Activated CD8-positive, alpha-beta memory T cell treated with anti-CD3 and anti-CD28 coated beads, Interleukin-2, amount 50 U/mL, for 1 hour (primary cell): ENCODE measurements around the gene CERS5.
A peak's percentile ranks its signal among the peaks of the same experiment; 100 is the strongest.

Experiments
- DNase-seq: peaks from one replicate; pipeline ENCODE4 v3.0.0-alpha.2; 2020; ENCODE audit errors: extremely low read depth

CERS5 gene

DNA sequence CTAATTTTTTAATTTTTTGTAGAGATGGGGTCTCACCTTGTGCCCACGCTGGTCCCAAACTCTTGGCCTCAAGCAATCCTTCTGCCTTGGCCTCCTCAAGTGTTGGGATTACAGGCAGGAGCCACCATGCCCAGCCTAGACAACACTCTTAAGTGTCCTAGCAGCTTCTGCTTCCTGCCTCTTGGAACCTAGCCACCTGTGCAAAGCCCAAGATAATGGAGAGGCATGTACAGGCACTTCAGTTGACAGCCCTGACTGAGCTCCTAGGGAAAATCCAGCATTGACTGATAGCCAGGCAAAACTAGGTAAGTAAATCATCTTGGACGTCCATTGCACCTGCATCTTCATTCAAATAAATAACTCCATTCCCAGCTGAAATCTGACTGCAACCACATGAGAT, 39.6 kb downstream of the CERS5 start:
- no peak for DNase-seq

- DNase-seq: no peak
Measured at GRCh38 chr12:50123203-50123602, 44.0 kb downstream of the CERS5 start.

- DNase-seq: no peak
Measured at GRCh38 chr12:50121641-50122040, 45.5 kb downstream of the CERS5 start.

GRCh38 chr12:50120953-50121352, 46.2 kb downstream of the CERS5 start:
- DNase-seq: no peak

- no peak for DNase-seq
Measured at GRCh38 chr12:50120521-50120920, 46.6 kb downstream of the CERS5 start.

DNA sequence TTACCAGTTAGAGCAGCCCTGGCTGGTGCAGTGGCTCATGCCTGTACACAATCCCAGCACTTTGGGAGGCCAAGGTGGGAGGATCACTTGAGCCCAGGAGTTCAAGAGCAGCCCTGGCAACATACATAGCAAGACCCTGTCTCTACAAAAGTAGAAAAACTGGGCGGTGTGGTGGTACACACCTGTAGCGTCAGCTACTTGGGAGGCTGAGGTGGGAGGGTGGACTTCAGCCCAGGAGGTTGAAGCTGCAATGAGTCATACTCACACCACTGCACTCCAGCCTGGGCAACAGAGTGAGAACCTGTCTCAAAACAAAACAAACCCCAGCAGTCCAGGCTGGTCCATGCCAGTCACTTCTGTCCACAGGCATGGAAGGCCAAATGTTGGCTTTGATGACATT, 47.8 kb downstream of the CERS5 start:
- DNase-seq: no peak

GRCh38 chr12:50117057-50117622, 50.0 kb downstream of the CERS5 start:
- DNase-seq: no peak

DNA sequence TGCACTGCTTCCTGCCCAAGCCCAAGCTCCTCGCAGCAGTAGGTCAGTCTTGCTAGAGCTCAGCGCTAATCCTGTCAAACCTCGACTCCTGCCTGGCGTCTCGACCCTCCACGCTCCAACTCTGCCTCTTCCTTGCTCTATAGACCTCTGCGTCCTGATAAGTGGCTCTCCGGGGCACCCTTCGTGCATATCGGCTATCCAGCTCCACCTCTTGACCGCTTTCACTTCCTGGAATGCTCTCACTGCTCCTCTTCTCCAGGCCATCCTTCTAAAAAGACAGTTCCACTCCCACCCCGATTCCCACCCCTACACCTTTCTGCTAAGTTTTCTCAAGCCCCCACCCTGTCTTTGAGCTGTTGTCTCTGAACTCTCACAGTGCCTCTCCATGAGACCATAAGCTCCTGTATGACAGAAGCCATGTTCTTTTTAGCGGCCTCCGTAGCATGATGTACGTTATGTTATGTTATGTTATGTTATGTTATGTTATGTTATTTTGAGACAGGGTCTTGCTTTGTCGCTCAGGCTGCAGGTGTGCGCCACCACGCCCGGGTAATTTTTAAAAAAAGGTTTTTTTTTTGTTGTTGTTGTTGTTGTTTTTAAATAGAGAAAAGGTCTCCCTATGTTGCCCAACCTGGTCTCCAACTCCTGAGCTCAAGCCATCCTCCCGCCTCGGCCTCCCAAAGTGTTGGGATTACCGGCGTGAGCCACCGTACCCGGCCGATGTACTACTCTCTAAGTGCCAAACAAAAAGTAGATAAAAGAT, 54.5 kb downstream of the CERS5 start:
- no peak for DNase-seq

DNA sequence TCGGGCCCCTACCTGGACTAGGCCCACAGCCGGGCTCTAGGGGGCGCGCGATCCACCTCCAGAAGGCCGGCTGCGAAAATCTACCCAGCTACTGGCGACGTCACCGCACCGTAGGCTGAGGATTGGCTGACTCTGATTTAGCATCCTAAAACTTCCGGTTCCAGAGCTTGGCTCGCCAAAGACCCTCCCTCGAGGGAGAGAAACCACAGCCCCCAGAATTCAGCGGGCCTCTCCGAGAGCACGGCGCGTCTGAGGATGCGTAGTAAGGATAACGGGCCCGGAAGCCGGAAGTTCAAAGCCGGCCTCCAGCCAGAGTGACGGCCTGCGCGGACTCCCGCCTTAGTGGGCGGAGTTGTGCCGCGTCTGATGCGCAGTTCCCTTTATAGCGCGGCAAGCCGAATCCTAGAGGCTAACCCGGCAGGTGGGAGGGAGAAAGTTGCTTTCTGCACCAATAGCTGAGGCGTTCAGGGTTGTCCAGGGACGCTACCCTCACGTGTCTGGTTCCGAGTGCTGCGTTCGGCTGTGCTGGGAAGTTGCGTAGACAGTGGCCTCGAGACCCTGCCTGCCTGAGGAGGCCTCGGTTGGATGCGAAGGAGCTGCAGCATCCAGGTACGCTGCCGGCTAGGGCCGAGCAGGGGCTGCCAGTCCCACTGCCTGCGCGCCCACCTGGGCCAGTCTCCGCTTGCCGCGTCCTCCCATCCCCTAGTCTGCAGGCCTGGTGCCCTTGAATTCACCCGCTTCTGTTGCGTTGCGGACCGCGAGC, 55.3 kb downstream of the CERS5 start, which contains the start of gene COX14:
COX14 (plus strand) TSS at position 544 of the 763 bp plus-strand sequence. CDS start 7,808 bp downstream, outside the sequence.
- peak; percentile 97 for DNase-seq

DNA sequence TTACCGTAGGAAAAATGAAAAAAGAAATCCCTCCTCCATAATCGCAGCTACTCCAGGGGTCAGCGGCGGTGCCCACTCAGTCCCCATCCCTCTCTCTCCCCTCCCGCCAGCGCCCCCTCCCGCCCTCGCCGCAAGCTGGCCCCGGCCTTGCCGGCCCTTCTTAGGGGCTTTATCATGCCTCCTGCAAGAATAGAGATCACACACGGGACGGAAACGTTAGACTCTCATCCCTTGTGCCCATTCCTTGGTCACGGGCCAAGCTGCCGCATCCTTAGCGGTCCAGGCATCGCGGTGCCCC, 55.8 kb downstream of the CERS5 start:
- DNase-seq: no peak

DNA sequence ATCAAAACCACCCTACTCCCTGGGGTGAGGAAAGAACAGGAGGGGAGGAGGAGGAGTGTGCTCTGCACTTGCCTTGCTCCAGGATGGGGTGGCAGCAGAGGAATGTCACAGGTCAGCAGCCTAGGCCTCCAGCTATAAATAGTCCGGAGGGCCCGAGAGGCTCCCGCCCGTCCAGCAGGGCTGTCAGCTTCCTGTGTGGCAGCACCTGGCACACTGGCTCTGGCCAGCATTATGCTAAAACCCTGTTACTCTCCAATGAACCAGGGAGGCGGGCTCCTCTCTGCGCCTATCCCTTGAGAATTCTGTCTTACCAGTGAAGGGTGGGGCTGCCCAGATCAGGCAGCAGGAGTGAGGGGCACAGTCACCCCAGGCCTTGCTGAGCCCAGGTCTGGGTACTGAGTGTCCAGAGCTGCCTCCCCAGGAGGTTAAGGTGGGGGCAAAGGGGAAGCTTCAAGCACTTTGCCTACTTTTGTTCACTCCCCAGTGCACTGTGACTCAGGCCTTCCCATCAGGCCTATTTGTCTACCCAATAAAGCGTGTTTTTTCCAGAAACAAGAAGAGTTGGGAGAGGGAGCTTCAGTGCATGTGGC, 56.3 kb downstream of the CERS5 start:
- no peak for DNase-seq

DNA sequence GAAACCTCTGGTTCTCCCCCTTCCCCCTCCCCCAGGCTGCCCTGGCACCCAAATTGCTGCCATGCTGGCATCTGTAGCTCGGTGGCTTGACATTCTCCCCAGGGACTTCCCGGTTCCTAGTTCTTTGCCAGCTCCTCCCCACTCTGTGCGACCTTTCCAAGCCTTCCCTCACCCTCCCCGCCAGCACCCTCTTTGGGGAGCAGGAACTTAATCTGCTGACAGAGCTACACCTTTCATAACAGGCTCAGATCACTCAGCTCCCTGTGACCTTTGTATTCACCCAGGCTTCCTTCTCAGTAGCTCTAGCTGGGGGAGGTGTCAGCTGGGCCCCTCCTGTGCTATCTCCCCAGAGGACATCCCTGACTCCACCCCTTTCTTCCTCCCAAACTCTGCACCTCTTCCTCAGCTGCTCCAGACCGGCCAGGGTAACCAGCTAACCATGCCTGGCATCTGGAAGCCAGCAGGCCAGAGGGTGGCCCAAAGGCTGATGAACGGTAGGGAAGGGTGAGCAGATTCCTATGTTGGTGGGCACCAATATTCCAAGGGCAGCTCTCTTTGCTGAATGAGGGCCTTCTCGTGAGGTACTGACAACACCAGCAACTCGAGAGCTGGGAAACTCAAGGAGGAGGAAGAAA, 56.9 kb downstream of the CERS5 start:
- DNase-seq: no peak

- DNase-seq: no peak
Measured at GRCh38 chr12:50109319-50109718, 57.9 kb downstream of the CERS5 start.

GRCh38 chr12:50107416-50108268, 59.5 kb downstream of the CERS5 start:
- no peak for DNase-seq

GRCh38 chr12:50106907-50107306, 60.3 kb downstream of the CERS5 start:
- no peak for DNase-seq

DNA sequence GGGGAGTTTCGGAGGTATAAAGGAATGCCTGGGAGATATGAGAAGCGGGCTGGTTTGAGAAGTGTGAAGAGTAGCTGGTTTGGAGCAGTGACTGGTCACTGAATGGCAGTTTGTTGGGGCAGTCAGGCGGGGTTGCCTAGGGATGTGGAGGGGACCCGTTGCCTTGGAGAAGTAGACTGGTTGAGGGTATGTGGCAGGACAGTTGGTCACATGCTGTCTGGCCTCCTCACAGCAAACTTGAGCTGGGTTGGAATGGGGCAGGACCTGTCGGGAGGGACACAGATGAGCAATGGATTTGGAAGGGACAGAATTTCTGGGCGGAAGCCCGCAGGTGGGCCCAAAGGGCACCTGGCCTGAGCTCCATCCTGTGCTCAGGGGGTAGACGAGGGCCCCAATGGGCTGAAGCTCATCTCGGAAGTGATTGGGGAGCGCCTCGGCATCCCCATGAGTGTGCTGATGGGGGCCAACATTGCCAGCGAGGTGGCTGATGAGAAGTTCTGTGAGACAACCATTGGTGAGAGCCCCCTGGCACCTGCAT, 61.2 kb downstream of the CERS5 start:
- no peak for DNase-seq

- no peak for DNase-seq
Measured at GRCh38 chr12:50104417-50105366, 62.5 kb downstream of the CERS5 start.

DNA sequence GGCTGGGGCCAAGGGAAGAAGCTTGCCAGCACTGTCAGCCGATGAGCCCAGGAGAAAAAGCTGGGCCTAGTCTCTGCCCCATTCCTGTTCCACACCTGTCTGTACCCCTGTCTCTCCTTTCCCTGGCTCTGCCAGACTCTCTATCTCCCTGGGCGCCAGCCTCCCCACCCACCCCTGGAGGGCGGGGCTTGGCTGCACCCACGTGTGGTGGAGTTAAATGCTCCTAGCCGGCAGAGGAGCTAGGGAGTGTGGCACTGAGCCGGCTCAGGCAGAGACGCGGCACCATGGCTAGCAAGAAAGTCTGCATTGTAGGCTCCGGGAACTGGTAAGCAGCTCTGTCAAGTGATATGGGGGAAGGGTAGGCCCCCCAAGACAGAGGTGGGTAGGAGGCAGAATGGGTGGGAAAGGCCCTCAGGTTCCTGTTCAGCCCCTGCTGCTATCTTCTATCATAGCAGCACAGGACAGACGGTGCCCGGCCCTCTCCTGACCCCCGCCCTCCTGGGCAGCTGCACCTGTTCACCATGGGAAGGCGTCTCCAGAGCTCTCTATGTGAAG, 63.3 kb downstream of the CERS5 start, which contains the start of gene GPD1:
GPD1 (plus strand) TSS at position 242 of the 555 bp plus-strand sequence; CDS start at position 285, 43 bp downstream.
- no peak for DNase-seq

DNA sequence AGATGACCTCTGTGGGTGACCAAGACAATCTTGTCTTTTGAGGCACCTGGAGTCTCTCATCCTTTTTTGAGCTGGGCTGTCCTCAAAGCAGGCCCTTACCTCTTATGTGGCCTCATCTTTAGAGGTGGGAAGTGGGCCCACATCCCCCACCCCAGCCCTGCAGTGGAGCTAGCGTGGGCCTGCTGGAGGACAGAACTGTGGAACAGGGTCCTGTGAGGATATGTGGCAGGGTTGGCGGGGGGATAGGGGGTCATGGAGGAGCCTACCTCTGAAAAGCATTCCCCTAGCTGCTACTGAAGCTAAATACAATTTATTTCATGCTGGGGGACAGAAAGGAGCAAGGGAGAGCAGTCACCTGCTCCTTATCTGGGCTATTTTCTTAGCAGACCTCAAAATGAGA, 63.8 kb downstream of the CERS5 start:
- DNase-seq: no peak
